ENCODE measurements around the gene RNF169.

Gene RNF169

DNA sequence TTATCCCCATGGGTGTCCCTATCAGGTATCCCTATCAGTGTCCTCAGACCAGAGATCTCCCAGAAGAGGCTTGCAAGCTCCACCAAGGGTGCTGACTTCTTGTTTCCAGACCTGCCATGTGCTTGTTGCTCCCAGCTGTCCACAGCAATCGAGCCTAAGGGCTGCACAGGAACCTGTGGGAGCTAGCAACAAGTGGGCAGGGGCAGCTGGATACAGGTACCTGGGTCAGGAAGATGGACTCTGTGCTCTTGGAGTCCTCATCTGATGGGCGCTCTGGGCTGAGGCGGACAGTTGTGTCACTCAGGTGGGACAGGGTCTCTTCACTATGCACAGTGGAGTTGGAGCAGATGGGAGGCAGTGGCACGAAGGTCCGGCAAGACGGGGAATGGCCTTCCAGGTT is 99.2 kb downstream of the RNF169 start:
- H3K27ac ChIP-seq, result no peak overlapping the region
- TF ChIP-seq ZFX (IDR thresholded peaks at IDR 0.05; ENCODE audit: borderline replicate concordance), result no peak
- TF ChIP-seq, protein P1, sequence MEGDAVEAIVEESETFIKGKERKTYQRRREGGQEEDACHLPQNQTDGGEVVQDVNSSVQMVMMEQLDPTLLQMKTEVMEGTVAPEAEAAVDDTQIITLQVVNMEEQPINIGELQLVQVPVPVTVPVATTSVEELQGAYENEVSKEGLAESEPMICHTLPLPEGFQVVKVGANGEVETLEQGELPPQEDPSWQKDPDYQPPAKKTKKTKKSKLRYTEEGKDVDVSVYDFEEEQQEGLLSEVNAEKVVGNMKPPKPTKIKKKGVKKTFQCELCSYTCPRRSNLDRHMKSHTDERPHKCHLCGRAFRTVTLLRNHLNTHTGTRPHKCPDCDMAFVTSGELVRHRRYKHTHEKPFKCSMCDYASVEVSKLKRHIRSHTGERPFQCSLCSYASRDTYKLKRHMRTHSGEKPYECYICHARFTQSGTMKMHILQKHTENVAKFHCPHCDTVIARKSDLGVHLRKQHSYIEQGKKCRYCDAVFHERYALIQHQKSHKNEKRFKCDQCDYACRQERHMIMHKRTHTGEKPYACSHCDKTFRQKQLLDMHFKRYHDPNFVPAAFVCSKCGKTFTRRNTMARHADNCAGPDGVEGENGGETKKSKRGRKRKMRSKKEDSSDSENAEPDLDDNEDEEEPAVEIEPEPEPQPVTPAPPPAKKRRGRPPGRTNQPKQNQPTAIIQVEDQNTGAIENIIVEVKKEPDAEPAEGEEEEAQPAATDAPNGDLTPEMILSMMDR (IDR thresholded peaks at IDR 0.05), result no peak

DNA sequence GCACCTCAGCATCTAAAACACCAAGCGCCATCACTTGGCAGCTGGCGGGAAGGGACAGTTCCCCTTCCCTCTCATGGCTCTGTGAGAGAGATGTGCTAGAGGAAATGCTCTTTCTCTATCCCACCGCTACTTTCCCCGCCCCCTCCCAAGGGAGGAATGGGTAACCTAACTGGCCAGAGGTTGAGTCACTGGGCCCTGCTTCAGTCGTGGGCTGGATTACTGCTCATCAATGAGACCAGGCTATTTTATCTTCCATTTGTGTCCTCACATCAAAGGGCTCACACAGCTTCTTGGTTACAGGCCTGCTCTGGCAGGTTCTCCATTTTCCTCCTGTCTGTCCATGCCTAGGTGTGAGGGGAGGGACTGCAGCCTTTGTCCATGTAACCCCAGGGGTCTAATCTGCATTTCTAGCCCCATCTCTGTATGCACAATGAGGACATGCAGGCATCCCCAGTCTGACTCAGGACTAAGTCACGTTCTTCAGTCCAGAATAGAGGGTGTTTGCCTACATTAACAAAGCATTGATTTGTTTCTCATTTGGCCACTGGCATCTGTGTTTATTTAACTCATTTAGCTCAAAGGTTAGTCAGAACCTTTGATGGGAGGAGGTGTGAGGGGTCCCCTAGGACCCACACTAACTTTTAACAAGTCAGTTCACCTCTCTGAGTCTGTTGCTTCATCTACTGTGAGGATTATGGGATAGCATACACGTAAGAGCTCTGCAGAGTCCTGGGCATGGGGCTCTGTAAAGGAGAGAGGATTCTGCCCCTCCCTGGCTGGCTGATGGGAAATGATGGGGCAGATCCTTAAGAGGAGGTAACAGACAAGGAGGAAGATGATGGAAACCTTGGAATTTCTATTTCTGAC is 101.1 kb downstream of the RNF169 start:
- no peak overlapping the region for H3K27ac ChIP-seq
- TF ChIP-seq, protein P1 (IDR thresholded peaks at IDR 0.05), result no peak
- TF ChIP-seq ZFX (IDR thresholded peaks at IDR 0.05; ENCODE audit: borderline replicate concordance), result no peak

DNA sequence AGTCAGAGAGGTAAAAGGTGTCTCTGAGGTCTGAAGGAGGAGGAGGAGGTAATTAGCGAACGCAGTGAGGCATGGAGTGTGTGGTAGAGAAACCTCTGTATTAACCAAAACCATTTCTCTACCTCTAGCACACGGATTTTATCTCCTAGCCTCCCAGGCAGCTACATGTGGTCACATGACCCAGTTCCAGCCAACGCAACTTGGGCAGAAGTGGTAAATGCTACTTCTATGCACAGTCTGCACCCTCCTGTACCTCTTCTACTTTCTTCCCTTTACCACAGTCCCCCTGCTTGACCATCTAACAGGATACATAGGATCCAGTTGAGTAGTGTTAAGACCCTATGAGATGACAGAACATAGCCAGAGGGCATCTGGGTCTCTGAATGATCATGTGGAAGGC is 104.6 kb downstream of the RNF169 start:
- no peak for TF ChIP-seq ZFX (IDR thresholded peaks at IDR 0.05; ENCODE audit: borderline replicate concordance)
- TF ChIP-seq, protein P1 (IDR thresholded peaks at IDR 0.05), result no peak
- no peak overlapping the region for H3K27ac ChIP-seq

DNA sequence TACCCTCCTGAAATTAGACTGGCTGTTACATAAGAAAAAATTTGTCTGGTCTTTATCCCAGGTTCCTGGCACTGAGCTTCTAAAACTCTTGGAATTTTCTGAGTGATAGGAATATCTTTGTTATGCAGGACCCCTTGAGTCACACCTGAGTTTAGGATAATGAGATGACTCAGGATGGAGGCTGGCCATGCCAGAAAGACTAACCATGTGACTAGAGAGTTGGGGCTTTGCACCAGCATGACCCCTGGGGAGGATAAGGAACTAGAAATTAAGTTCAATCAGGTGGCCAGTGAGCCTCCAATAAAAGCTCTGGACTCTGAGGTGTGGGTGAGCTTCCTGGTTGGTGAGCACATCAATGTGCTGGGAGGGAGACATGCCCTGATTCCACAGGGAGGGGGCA is 112.1 kb downstream of the RNF169 start:
- TF ChIP-seq, protein P1 (IDR thresholded peaks at IDR 0.05), result no peak
- TF ChIP-seq ZFX (IDR thresholded peaks at IDR 0.05; ENCODE audit: borderline replicate concordance), result no peak

DNA sequence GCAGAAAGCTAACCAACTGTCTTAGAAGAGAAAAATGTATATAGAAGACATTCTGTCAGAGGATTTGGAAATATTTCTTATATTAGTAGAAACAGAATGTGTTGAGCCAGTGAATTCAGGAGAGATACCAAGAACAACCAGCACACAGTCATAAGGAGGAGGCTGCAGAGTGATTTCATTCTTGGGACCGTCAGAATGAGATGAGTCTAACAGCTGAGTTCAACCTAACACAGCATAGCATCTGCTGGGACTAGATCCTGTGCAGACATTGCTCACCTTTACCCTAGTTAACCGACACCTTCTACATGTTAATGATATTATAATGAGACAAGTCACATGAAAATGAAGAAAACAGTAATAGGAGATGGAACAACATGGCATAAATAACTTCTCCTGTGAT is 114.8 kb downstream of the RNF169 start:
- no peak overlapping the region for H3K27ac ChIP-seq
- TF ChIP-seq ZFX (IDR thresholded peaks at IDR 0.05; ENCODE audit: borderline replicate concordance), result no peak
- TF ChIP-seq, protein P1 (IDR thresholded peaks at IDR 0.05), result no peak

More for the DNA sequence above, 112.1 kb downstream of the RNF169 start:
- no peak overlapping the region for H3K27ac ChIP-seq

DNA sequence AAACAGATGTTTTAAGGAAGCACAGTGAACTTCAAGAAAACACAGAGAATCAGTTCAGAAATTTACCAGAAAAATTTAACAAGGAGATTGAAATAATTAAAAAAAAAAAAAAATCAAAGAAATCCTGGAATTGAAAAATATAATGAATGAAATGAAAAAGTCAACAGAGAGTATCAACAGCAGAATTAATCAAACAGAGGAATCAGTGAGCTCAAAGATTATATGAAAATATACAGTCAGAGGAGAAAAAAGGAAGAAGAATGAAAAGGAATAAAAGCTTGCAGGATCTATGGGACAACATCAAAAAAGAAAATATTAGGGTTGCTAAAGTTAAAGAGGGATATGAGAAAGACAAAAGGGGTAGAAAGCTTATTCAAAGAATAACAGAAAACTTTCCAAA is 117.9 kb downstream of the RNF169 start:
- TF ChIP-seq, protein P1 (IDR thresholded peaks at IDR 0.05), result no peak
- no peak for TF ChIP-seq ZFX (IDR thresholded peaks at IDR 0.05; ENCODE audit: borderline replicate concordance)
- no peak overlapping the region for H3K27ac ChIP-seq

DNA sequence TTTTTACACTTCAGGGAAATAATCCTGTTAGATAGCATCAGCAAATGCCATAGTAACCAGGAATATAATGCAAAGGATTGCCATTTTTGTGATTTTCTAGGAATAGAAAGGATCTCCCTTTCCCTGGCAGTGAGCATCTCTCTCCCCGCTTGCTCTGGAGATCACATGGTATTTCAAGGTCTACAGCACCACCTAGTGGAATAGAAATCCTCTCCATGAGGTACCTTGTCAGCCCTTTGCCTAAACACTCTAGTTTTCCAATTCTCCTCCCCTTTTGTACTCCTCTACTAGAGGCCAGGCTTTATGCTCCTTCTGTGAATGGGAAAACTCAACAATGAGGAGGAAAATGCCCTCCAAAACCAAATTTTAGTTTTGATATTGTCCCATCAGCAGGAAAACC is 121.8 kb downstream of the RNF169 start:
- no peak overlapping the region for H3K27ac ChIP-seq
- TF ChIP-seq ZFX (IDR thresholded peaks at IDR 0.05; ENCODE audit: borderline replicate concordance), result no peak
- TF ChIP-seq, protein P1 (IDR thresholded peaks at IDR 0.05), result peak; percentile 46
